ENCODE results near the gene ATP5ME. TPM values are rescaled to one million over a fixed set of nuclear protein-coding genes. Genes with fewer than 3 reads are reported as not detected.
A peak's percentile ranks its signal among the peaks of the same experiment; 100 is the strongest.

The ATP5ME gene
- total and polyA plus RNA-seq, 2 of the 13 experiments (the other 11 are each of a cell fraction or from before 2014, with no cell fraction given), result 305 to 753 TPM

- TF ChIP-seq ZNF572 (CRISPR knock-in tag; IDR thresholded peaks at IDR 0.05) (peak; percentile 71; the same call in 1 of the 2 replicates), NPAS2 (CRISPR knock-in tag; IDR thresholded peaks at IDR 0.05; ENCODE audit: borderline replicate concordance) (no peak), CCAR2 (optimal IDR thresholded peaks at IDR 0.05; ENCODE audit: low read depth, low read length) (no peak), GMEB1 (CRISPR knock-in tag; IDR thresholded peaks at IDR 0.05; ENCODE audit: borderline replicate concordance) (no peak), ZBTB1 (CRISPR knock-in tag; IDR thresholded peaks at IDR 0.05; ENCODE audit: borderline replicate concordance) (0 out of 2 replicates have a peak, but pooled peaks have one; percentile 18), RFXAP (CRISPR knock-in tag; IDR thresholded peaks at IDR 0.05; ENCODE audit: borderline replicate concordance) (no peak), E2F1 (CRISPR knock-in tag; IDR thresholded peaks at IDR 0.05) (no peak), SNAPC2 (CRISPR knock-in tag; IDR thresholded peaks at IDR 0.05) (no peak), CREB1 (IDR thresholded peaks at IDR 0.05) (no peak), CREB1 (CRISPR knock-in tag; IDR thresholded peaks at IDR 0.05) (no peak), CERS6 (CRISPR knock-in tag; IDR thresholded peaks at IDR 0.05) (no peak), SSRP1 (CRISPR knock-in tag; IDR thresholded peaks at IDR 0.05) (0 out of 2 replicates have a peak, but pooled peaks have one; percentile 56), GPBP1L1 (CRISPR knock-in tag; IDR thresholded peaks at IDR 0.05) (no peak), TCF12 (IDR thresholded peaks at IDR 0.05) (no peak), TCF12 (CRISPR knock-in tag; IDR thresholded peaks at IDR 0.05) (no peak), ERF (CRISPR knock-in tag; IDR thresholded peaks at IDR 0.05) (peak; percentile 66; the same call in 1 of the 2 replicates), RXRB (CRISPR knock-in tag; IDR thresholded peaks at IDR 0.05; ENCODE audit: borderline replicate concordance) (peak; percentile 67), ETS1 (CRISPR knock-in tag; IDR thresholded peaks at IDR 0.05) (no peak), DMAP1 (CRISPR knock-in tag; IDR thresholded peaks at IDR 0.05) (no peak), CENPT (CRISPR knock-in tag; IDR thresholded peaks at IDR 0.05; ENCODE audit: low read depth) (0 out of 2 replicates have a peak, but pooled peaks have one; percentile 35), REPIN1 (CRISPR knock-in tag; IDR thresholded peaks at IDR 0.05; ENCODE audit: borderline replicate concordance, low read depth) (no peak)
Observed at GRCh38 chr4:683982-684622, 10.0 kb upstream of the ATP5ME start (continued).

Measured in HepG2 (cell line).